ENCODE measurements around the gene PRKCA.
A peak's percentile ranks its signal among the peaks of the same experiment; 100 is the strongest.

DNA sequence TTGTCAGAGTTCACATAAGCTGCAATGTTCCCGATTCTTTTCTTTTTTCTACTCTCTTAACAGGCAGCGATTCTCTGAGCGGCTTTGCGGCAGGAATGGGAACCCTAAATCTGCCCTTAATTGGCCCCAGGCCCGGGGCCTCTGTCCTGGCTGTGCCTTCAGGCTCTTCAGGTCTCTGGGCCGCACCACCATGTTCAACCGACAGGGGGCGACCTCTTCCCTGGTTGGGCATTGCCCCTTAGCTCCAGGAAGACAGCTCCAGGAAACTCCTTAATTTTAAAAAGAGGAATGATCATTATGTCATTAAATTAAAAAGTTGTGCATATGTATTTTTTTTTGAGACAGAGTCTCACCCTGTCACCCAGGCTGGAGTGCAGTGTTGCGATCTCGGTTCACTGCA is 552.8 kb downstream of the PRKCA start:
- TF ChIP-seq POLR2A (IDR thresholded peaks at IDR 0.05; ENCODE audit: low read depth, low read length) (no peak), EP300 (IDR thresholded peaks at IDR 0.05; ENCODE audit: borderline replicate concordance in 1 of 2, control insufficient read depth in 1 of 2, low read depth in 2 of 2, low read length in 2 of 2) (no peak), SMC3 (IDR thresholded peaks at IDR 0.05; ENCODE audit: borderline replicate concordance, low read length) (no peak), ATF7 (IDR thresholded peaks at IDR 0.05; ENCODE audit: low read depth) (no peak), RAD21 (IDR thresholded peaks at IDR 0.05; ENCODE audit: insufficient read depth, low read depth, low read length) (no peak), NR2C2 (IDR thresholded peaks at IDR 0.05; ENCODE audit: borderline replicate concordance, control insufficient read depth, insufficient read length, low read depth) (no peak), EZH2 (IDR thresholded peaks at IDR 0.05; ENCODE audit: borderline replicate concordance, control insufficient read depth, low read depth, low read length) (no peak), CBX3 (IDR thresholded peaks at IDR 0.05; ENCODE audit: borderline replicate concordance, low read depth) (no peak), TCF7 (IDR thresholded peaks at IDR 0.05; ENCODE audit: borderline replicate concordance) (no peak)
- TF ChIP-seq, protein P1, sequence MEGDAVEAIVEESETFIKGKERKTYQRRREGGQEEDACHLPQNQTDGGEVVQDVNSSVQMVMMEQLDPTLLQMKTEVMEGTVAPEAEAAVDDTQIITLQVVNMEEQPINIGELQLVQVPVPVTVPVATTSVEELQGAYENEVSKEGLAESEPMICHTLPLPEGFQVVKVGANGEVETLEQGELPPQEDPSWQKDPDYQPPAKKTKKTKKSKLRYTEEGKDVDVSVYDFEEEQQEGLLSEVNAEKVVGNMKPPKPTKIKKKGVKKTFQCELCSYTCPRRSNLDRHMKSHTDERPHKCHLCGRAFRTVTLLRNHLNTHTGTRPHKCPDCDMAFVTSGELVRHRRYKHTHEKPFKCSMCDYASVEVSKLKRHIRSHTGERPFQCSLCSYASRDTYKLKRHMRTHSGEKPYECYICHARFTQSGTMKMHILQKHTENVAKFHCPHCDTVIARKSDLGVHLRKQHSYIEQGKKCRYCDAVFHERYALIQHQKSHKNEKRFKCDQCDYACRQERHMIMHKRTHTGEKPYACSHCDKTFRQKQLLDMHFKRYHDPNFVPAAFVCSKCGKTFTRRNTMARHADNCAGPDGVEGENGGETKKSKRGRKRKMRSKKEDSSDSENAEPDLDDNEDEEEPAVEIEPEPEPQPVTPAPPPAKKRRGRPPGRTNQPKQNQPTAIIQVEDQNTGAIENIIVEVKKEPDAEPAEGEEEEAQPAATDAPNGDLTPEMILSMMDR (IDR thresholded peaks at IDR 0.05 in 2 of 3, conservative IDR thresholded peaks at IDR 0.05 in 1 of 3; ENCODE audit: control insufficient read depth in 2 of 3, extremely low read depth in 1 of 3, insufficient read depth in 1 of 3, low read depth in 3 of 3, low read length in 3 of 3) = peak in 2 of 3 experiments; percentile 26 to 35; a peak in 3 of 6 replicates
- TF ChIP-seq, protein P2, sequence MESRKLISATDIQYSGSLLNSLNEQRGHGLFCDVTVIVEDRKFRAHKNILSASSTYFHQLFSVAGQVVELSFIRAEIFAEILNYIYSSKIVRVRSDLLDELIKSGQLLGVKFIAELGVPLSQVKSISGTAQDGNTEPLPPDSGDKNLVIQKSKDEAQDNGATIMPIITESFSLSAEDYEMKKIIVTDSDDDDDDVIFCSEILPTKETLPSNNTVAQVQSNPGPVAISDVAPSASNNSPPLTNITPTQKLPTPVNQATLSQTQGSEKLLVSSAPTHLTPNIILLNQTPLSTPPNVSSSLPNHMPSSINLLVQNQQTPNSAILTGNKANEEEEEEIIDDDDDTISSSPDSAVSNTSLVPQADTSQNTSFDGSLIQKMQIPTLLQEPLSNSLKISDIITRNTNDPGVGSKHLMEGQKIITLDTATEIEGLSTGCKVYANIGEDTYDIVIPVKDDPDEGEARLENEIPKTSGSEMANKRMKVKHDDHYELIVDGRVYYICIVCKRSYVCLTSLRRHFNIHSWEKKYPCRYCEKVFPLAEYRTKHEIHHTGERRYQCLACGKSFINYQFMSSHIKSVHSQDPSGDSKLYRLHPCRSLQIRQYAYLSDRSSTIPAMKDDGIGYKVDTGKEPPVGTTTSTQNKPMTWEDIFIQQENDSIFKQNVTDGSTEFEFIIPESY (IDR thresholded peaks at IDR 0.05) = no peak

All from GM12878 (cell line).